Erythroblast (primary cell): Measurements from ENCODE around the gene HNRNPK.

Experiments
- GATA1 ChIP-seq: IDR thresholded peaks from 2 replicates; pipeline ENCODE4 v1.6.1; 2011; ENCODE audit warnings: low read depth, mild to moderate bottlenecking, control low read depth, low read length, moderate library complexity
- POLR2A ChIP-seq: IDR thresholded peaks from 2 replicates; pipeline ENCODE4 v1.6.1; 2011; ENCODE audit warnings: mild to moderate bottlenecking, low read length

GRCh38 chr9:83986195-83986594 lies 6.2 kb upstream of the HNRNPK start:
- TF ChIP-seq POLR2A (no peak), GATA1 (no peak)
